Stimulated activated naive B cell treated with anti-CD40 and anti-IgM and Interleukin-4, amounts not matched to agents 10 μg/mL and 1 μg/mL and 100 μg/mL, for 72 hours (primary cell): ENCODE measurements around the gene FH.

Experiments
- ATAC-seq, 2 donors: fragments of 150-1000 bp; cut with Tn5 transposase; replicated peaks; 2 replicates each; pipeline ENCODE4 v1.10.0; 2021; ENCODE audit warnings: moderate library complexity in 1 of 2
- DNase-seq: peaks from one replicate; pipeline ENCODE4 v3.0.0; 2021
- H3K27ac Mint-ChIP-seq: one replicate; pipeline ENCODE4 v1.8.0; 2022; ENCODE audit warnings: mild to moderate bottlenecking, mixed read lengths
- H3K27me3 Mint-ChIP-seq, 2 donors: one replicate each; pipeline ENCODE4 v1.8.0; 2022; ENCODE audit warnings: mixed read lengths in 2 of 2
- H3K36me3 Mint-ChIP-seq, 2 donors: one replicate each; pipeline ENCODE4 v1.8.0; 2022; ENCODE audit warnings: mixed read lengths in 2 of 2, mild to moderate bottlenecking in 1 of 2
- H3K4me1 Mint-ChIP-seq, 2 donors: one replicate each; pipeline ENCODE4 v1.8.0; 2022; ENCODE audit warnings: mixed read lengths in 2 of 2, mild to moderate bottlenecking in 1 of 2
- H3K4me3 Mint-ChIP-seq, 2 donors: one replicate each; pipeline ENCODE4 v1.8.0; 2022; ENCODE audit warnings: mild to moderate bottlenecking in 2 of 2, mixed read lengths in 2 of 2, moderate library complexity in 1 of 2
- H3K9me3 Mint-ChIP-seq, 2 donors: one replicate each; pipeline ENCODE4 v1.8.0; 2022; ENCODE audit warnings: mixed read lengths in 2 of 2, mild to moderate bottlenecking in 1 of 2

The FH gene

GRCh38 chr1:241519308-241520079, at the start of gene FH:
FH (minus strand) TSS chr1:241519755; CDS start chr1:241519722, 33 bp downstream.
- Mint-ChIP-seq H3K9me3 (peaks cover 0 to 2% of the 10 kb centered on the region in 2 donors), H3K36me3 (peaks cover 7 to 18% of the 10 kb centered on the region in 2 donors), H3K27ac (peak within 1 kb of the TSS; percentile 86), H3K4me1 (peaks cover 2 to 7% of the 10 kb centered on the region in 2 donors), H3K4me3 (no peak within 1 kb of the TSS), H3K27me3 (peaks cover 6 to 8% of the 10 kb centered on the region in 2 donors)
- peak; percentile 96 to 98 for ATAC-seq
- DNase-seq: peak; percentile 93

GRCh38 chr1:241560849-241561187, 41.3 kb upstream of the FH start:
- H3K9me3 Mint-ChIP-seq: no peaks in the 10 kb centered on the region
- no peak overlapping the region for H3K4me3 Mint-ChIP-seq
- H3K27ac Mint-ChIP-seq: no peak overlapping the region
- H3K4me1 Mint-ChIP-seq: peaks cover 11 to 17% of the 10 kb centered on the region in 2 donors
- no peaks in the 10 kb centered on the region for H3K27me3 Mint-ChIP-seq
- H3K36me3 Mint-ChIP-seq: peaks cover 55 to 61% of the 10 kb centered on the region in 2 donors
- DNase-seq: no peak
- no peak for ATAC-seq

- no peak overlapping the region for H3K27ac Mint-ChIP-seq
- H3K27me3 Mint-ChIP-seq: no peaks in the 10 kb centered on the region
- ATAC-seq (no peak), DNase-seq (no peak)
- H3K4me1 Mint-ChIP-seq: peaks cover 11 to 17% of the 10 kb centered on the region in 2 donors
- H3K36me3 Mint-ChIP-seq: peaks cover 58 to 65% of the 10 kb centered on the region in 2 donors
- H3K4me3 Mint-ChIP-seq: no peak overlapping the region
- no peaks in the 10 kb centered on the region for H3K9me3 Mint-ChIP-seq
These were observed 40.7 kb upstream of the FH start for GRCh38 chr1:241560146-241560848.

- H3K27ac Mint-ChIP-seq: no peak overlapping the region
- ATAC-seq: no peak
These were observed 38.1 kb upstream of the FH start for GRCh38 chr1:241557551-241558193.

GRCh38 chr1:241557031-241557430, 37.5 kb upstream of the FH start:
- Mint-ChIP-seq H3K27ac (no peak overlapping the region), H3K4me3 (no peak overlapping the region), H3K4me1 (peaks cover 15 to 38% of the 10 kb centered on the region in 2 donors), H3K9me3 (peaks cover 2 to 4% of the 10 kb centered on the region in 2 donors), H3K36me3 (peaks cover 55 to 63% of the 10 kb centered on the region in 2 donors), H3K27me3 (no peaks in the 10 kb centered on the region)
- DNase-seq: no peak
- no peak for ATAC-seq

More at GRCh38 chr1:241557551-241558193, 38.1 kb upstream of the FH start:
- DNase-seq: no peak
- H3K4me1 Mint-ChIP-seq: peaks cover 16 to 33% of the 10 kb centered on the region in 2 donors
- no peak overlapping the region for H3K4me3 Mint-ChIP-seq
- H3K9me3 Mint-ChIP-seq: peaks cover 1 to 2% of the 10 kb centered on the region in 2 donors
- H3K27me3 Mint-ChIP-seq: no peaks in the 10 kb centered on the region
- peaks cover 56 to 66% of the 10 kb centered on the region in 2 donors for H3K36me3 Mint-ChIP-seq

- peaks cover 2 to 4% of the 10 kb centered on the region in 2 donors for H3K9me3 Mint-ChIP-seq
- H3K27ac Mint-ChIP-seq: no peak overlapping the region
- DNase-seq (no peak), ATAC-seq (no peak)
- H3K4me3 Mint-ChIP-seq: no peak overlapping the region
- peaks cover 49 to 62% of the 10 kb centered on the region in 2 donors for H3K36me3 Mint-ChIP-seq
- H3K4me1 Mint-ChIP-seq: peaks cover 19 to 47% of the 10 kb centered on the region in 2 donors
- no peaks in the 10 kb centered on the region for H3K27me3 Mint-ChIP-seq
These were observed 36.0 kb upstream of the FH start for GRCh38 chr1:241555526-241555925.

GRCh38 chr1:241553886-241554592, 34.5 kb upstream of the FH start:
- H3K27ac Mint-ChIP-seq: peak overlapping the region; percentile 91
- H3K4me3 Mint-ChIP-seq: peak overlapping the region; percentile 48 to 59
- peaks cover 2 to 5% of the 10 kb centered on the region in 2 donors for H3K9me3 Mint-ChIP-seq
- ATAC-seq (no peak), DNase-seq (no peak)
- peaks cover 49 to 62% of the 10 kb centered on the region in 2 donors for H3K36me3 Mint-ChIP-seq
- no peaks in the 10 kb centered on the region for H3K27me3 Mint-ChIP-seq
- peaks cover 23 to 58% of the 10 kb centered on the region in 2 donors for H3K4me1 Mint-ChIP-seq

- Mint-ChIP-seq H3K4me1 (peaks cover 24 to 55% of the 10 kb centered on the region in 2 donors), H3K4me3 (peak overlapping the region; percentile 75 to 82), H3K36me3 (peaks cover 51 to 66% of the 10 kb centered on the region in 2 donors), H3K27me3 (no peaks in the 10 kb centered on the region), H3K27ac (peak overlapping the region; percentile 97), H3K9me3 (peaks cover 6 to 8% of the 10 kb centered on the region in 2 donors)
- ATAC-seq (peak; percentile 90 to 92), DNase-seq (peak; percentile 85)
These were observed 32.4 kb upstream of the FH start for GRCh38 chr1:241551759-241552638.

GRCh38 chr1:241550318-241550717, 30.8 kb upstream of the FH start:
- peaks cover 34 to 66% of the 10 kb centered on the region in 2 donors for H3K4me1 Mint-ChIP-seq
- H3K4me3 Mint-ChIP-seq: no peak overlapping the region
- DNase-seq (no peak), ATAC-seq (no peak)
- no peaks in the 10 kb centered on the region for H3K27me3 Mint-ChIP-seq
- H3K36me3 Mint-ChIP-seq: peaks cover 51 to 65% of the 10 kb centered on the region in 2 donors
- peaks cover 11 to 14% of the 10 kb centered on the region in 2 donors for H3K9me3 Mint-ChIP-seq
- H3K27ac Mint-ChIP-seq: peak overlapping the region; percentile 97

GRCh38 chr1:241548008-241548407, 28.5 kb upstream of the FH start:
- H3K4me1 Mint-ChIP-seq: peaks cover 39 to 68% of the 10 kb centered on the region in 2 donors
- no peak overlapping the region for H3K4me3 Mint-ChIP-seq
- ATAC-seq: no peak
- H3K9me3 Mint-ChIP-seq: peaks cover 13 to 21% of the 10 kb centered on the region in 2 donors
- H3K27ac Mint-ChIP-seq: no peak overlapping the region
- H3K27me3 Mint-ChIP-seq: no peaks in the 10 kb centered on the region
- no peak for DNase-seq
- peaks cover 55 to 70% of the 10 kb centered on the region in 2 donors for H3K36me3 Mint-ChIP-seq

- Mint-ChIP-seq H3K4me1 (peaks cover 50 to 81% of the 10 kb centered on the region in 2 donors), H3K36me3 (peaks cover 70 to 71% of the 10 kb centered on the region in 2 donors), H3K27me3 (no peaks in the 10 kb centered on the region), H3K27ac (no peak overlapping the region), H3K9me3 (peaks cover 18 to 25% of the 10 kb centered on the region in 2 donors), H3K4me3 (no peak overlapping the region)
- no peak for DNase-seq
- peak; percentile 69 for ATAC-seq
These were observed 22.8 kb upstream of the FH start for GRCh38 chr1:241542199-241542907.

- Mint-ChIP-seq H3K27me3 (no peaks in the 10 kb centered on the region), H3K36me3 (peaks cover 54 to 59% of the 10 kb centered on the region in 2 donors), H3K9me3 (peaks cover 11 to 13% of the 10 kb centered on the region in 2 donors), H3K27ac (peak overlapping the region; percentile 90), H3K4me1 (peaks cover 49 to 84% of the 10 kb centered on the region in 2 donors), H3K4me3 (peak overlapping the region; percentile 48 to 60)
- no peak for DNase-seq
- ATAC-seq: no peak
These were observed 17.4 kb upstream of the FH start for GRCh38 chr1:241536969-241537368.
